Natural killer cell (primary cell): ENCODE measurements around the gene COPZ2. TPM values are rescaled to one million over a fixed set of nuclear protein-coding genes. Genes with fewer than 3 reads are reported as not detected.
A peak's percentile ranks its signal among the peaks of the same experiment; 100 is the strongest.

ENCODE experiments used
- ATAC-seq, 3 donors: fragments of 150-1000 bp in 2 of 3; fragments of 200-7000 bp in 1 of 3; cut with Tn5 transposase; 1 replicate in 1 of 3; 2 replicates in 2 of 3; pipeline ENCODE4 v1.10.0; 2021; ENCODE audit warnings: mild to moderate bottlenecking in 2 of 3, moderate library complexity in 2 of 3
- DNase-seq, 2 donors: peaks; one replicate each; pipeline versions ENCODE4 v3.0.0 to v3.0.0-alpha.2; 2013 to 2021; ENCODE audit warnings: mixed read lengths in 1 of 2
- H3K27ac ChIP-seq: one replicate; pipeline ENCODE4 v1.5.1; 2013; ENCODE audit warnings: mild to moderate bottlenecking, low read length
- H3K27me3 ChIP-seq: one replicate; pipeline ENCODE4 v1.6.1; 2013; ENCODE audit warnings: low read length; ENCODE audit not compliant: control insufficient read depth, insufficient read depth
- H3K36me3 ChIP-seq: one replicate; pipeline ENCODE4 v1.6.1; 2013; ENCODE audit warnings: low read length; ENCODE audit not compliant: control insufficient read depth, insufficient read depth
- H3K4me1 ChIP-seq: one replicate; pipeline ENCODE4 v1.6.1; 2013; ENCODE audit warnings: low read length; ENCODE audit not compliant: control insufficient read depth, insufficient read depth
- H3K4me3 ChIP-seq: one replicate; pipeline ENCODE4 v1.5.1; 2013; ENCODE audit warnings: low read length
- H3K9me3 ChIP-seq: one replicate; pipeline ENCODE4 v1.6.1; 2013; ENCODE audit warnings: low read length; ENCODE audit not compliant: control insufficient read depth, insufficient read depth
- H3K27ac Mint-ChIP-seq, 2 donors: one replicate each; pipeline ENCODE4 v1.8.0; 2022; ENCODE audit warnings: mild to moderate bottlenecking in 2 of 2, mixed read lengths in 2 of 2, moderate library complexity in 1 of 2
- H3K27me3 Mint-ChIP-seq, 2 donors: one replicate each; pipeline ENCODE4 v1.8.0; 2022; ENCODE audit warnings: low read depth in 2 of 2, mixed read lengths in 2 of 2
- H3K36me3 Mint-ChIP-seq: one replicate; pipeline ENCODE4 v1.8.0; 2022; ENCODE audit warnings: mixed read lengths
- H3K4me1 Mint-ChIP-seq, 2 donors: one replicate each; pipeline ENCODE4 v1.8.0; 2022; ENCODE audit warnings: mixed read lengths in 2 of 2
- H3K4me3 Mint-ChIP-seq: one replicate; pipeline ENCODE4 v1.8.0; 2022; ENCODE audit warnings: mild to moderate bottlenecking, moderate library complexity, mixed read lengths
- H3K9me3 Mint-ChIP-seq, 2 donors: one replicate each; pipeline ENCODE4 v1.8.0; 2022; ENCODE audit warnings: mixed read lengths in 2 of 2
- WGBS: methylation state at CpG from one replicate; pipeline ENCODE4 v1.1.7; 2013; ENCODE audit warnings: missing lambda C conversion rate; ENCODE audit not compliant: insufficient coverage; 5-methylcytosine and 5-hydroxymethylcytosine counted together
- intact Hi-C: fragments of 100-400 bp; cut with micrococcal nuclease; formaldehyde crosslinking; loops from one replicate; pipeline ENCODE4 v1.14.2; 2022
- total RNA-seq, 4 donors: library from RNA; stranded (reverse); fragments of 120-200 nt in 1 of 4; gene quantifications; one replicate each; pipeline versions ENCODE4 v1.2.3 to v1.2.4, GENCODE V29; 2013 to 2022
- TF ChIP-seq, protein P1 (sequence below): fragments of 200-600 bp; IDR thresholded peaks from one replicate; pipeline ENCODE4 v1.8.0; 2022; ENCODE audit warnings: antibody characterized with exemption

The COPZ2 gene
- total RNA-seq, 3 donors from 2014 or later (not counting 1 experiment from before 2014, with no cell fraction given) = 15.9 to 19.1 (median 16.5) TPM

DNA sequence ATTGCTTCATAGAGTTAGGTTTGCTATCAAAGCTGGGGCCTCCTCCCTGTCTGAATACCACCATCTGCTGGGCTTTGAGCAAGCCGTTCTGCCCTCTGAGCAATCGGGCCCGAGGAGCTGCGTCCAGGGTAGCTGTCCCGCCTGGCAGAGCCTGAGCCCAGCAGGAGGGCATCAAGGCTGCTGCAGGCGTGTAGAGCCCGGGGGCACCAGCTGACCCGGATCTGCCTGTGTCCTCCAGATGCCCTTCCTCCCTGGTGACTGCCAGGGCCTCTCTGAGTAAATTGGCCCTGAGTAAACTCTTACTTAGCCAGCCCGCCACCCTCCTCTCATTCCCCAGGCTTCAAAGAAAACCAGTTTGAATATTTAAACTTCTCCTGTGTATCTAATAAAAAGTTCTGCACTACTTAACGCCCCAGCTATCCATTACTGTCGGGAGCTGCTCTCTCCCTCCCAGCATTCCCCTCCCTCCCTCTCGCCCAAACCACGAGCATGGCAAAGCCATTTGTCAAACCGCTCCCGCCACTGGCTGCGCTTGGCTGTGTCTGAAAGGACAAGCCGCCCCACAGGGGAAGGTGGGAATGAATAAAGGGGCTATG lies 50.3 kb downstream of the COPZ2 start:
- no peak overlapping the region for H3K27ac Mint-ChIP-seq
- peaks cover 33% of the 10 kb centered on the region for H3K4me1 ChIP-seq
- DNase-seq (no peak), ATAC-seq (no peak)
- H3K4me3 Mint-ChIP-seq = no peak overlapping the region
- H3K36me3 Mint-ChIP-seq = no peaks in the 10 kb centered on the region
- WGBS = 76% methylated on average over 17 of the region's 17 CpGs
- H3K27me3 Mint-ChIP-seq = no peaks in the 10 kb centered on the region
- no peaks in the 10 kb centered on the region for H3K9me3 ChIP-seq
- TF ChIP-seq, protein P1, sequence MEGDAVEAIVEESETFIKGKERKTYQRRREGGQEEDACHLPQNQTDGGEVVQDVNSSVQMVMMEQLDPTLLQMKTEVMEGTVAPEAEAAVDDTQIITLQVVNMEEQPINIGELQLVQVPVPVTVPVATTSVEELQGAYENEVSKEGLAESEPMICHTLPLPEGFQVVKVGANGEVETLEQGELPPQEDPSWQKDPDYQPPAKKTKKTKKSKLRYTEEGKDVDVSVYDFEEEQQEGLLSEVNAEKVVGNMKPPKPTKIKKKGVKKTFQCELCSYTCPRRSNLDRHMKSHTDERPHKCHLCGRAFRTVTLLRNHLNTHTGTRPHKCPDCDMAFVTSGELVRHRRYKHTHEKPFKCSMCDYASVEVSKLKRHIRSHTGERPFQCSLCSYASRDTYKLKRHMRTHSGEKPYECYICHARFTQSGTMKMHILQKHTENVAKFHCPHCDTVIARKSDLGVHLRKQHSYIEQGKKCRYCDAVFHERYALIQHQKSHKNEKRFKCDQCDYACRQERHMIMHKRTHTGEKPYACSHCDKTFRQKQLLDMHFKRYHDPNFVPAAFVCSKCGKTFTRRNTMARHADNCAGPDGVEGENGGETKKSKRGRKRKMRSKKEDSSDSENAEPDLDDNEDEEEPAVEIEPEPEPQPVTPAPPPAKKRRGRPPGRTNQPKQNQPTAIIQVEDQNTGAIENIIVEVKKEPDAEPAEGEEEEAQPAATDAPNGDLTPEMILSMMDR = no peak
- H3K27me3 ChIP-seq = no peaks in the 10 kb centered on the region
- no peak overlapping the region for H3K27ac ChIP-seq
- H3K4me3 ChIP-seq = no peak overlapping the region
- peaks cover 18% of the 10 kb centered on the region for H3K36me3 ChIP-seq
- H3K9me3 Mint-ChIP-seq = no peaks in the 10 kb centered on the region
- H3K4me1 Mint-ChIP-seq = peaks cover 22 to 23% of the 10 kb centered on the region in 2 donors
- intact Hi-C loops = no loop called here

GRCh38 chr17:47986520-47986919 lies 51.1 kb downstream of the COPZ2 start:
- Mint-ChIP-seq H3K36me3 (no peaks in the 10 kb centered on the region), H3K4me1 (peaks cover 28 to 31% of the 10 kb centered on the region in 2 donors), H3K4me3 (no peak overlapping the region), H3K27me3 (no peaks in the 10 kb centered on the region), H3K27ac (no peak overlapping the region), H3K9me3 (no peaks in the 10 kb centered on the region)
- TF ChIP-seq, protein P1 = no peak
- H3K27me3 ChIP-seq = no peaks in the 10 kb centered on the region
- WGBS = 93% methylated on average over 5 of the region's 5 CpGs
- intact Hi-C loops = no loop called here
- no peaks in the 10 kb centered on the region for H3K9me3 ChIP-seq
- DNase-seq = no peak
- peaks cover 41% of the 10 kb centered on the region for H3K4me1 ChIP-seq
- ATAC-seq = no peak
- peaks cover 24% of the 10 kb centered on the region for H3K36me3 ChIP-seq
- H3K4me3 ChIP-seq = no peak overlapping the region
- no peak overlapping the region for H3K27ac ChIP-seq

DNA sequence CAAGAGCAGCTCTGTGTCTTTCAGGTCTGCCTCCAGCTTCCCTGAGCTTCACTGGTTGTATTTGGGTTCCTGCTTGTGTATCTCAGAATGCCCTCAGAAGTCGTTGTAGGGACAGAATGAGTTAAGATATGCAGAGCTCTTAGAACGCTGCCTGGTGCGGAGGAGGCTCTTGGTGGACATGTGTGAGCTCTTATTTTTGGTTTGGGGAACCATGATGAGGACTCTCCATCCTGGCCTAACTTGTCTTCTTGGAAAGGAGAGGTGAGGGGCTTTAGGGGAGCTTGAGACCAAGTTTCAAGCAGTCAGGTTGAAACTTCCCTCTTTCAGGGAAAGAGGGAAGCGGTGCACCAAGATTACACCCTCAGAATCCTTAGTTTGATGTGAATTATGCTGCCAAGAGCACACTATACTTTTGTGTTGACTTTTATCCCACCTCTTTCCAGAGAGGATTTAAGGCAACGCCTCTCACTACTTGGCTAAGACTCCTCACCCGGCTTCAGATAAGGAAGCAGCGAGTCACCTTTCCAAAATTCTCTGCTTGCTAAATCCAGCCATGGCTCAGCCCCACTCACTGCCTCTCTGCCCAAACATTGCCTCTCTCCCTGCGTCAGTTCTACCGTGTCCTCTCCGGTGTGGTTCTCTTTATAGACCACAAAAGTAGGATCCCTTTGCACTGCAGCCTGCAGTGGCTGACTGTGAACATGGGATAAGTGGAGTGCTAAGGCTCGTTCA lies 53.9 kb downstream of the COPZ2 start:
- peaks cover 20% of the 10 kb centered on the region for H3K36me3 Mint-ChIP-seq
- no peaks in the 10 kb centered on the region for H3K9me3 ChIP-seq
- ATAC-seq = no peak
- intact Hi-C loops = no loop called here
- peaks cover 37% of the 10 kb centered on the region for H3K4me1 ChIP-seq
- peak overlapping the region in 1 of 2 donors; percentile 70 for H3K27ac Mint-ChIP-seq
- no peak overlapping the region for H3K27ac ChIP-seq
- no peaks in the 10 kb centered on the region for H3K9me3 Mint-ChIP-seq
- H3K4me3 Mint-ChIP-seq = no peak overlapping the region
- TF ChIP-seq, protein P1 = no peak
- H3K27me3 Mint-ChIP-seq = no peaks in the 10 kb centered on the region
- peaks cover 43% of the 10 kb centered on the region for H3K36me3 ChIP-seq
- DNase-seq = no peak
- no peaks in the 10 kb centered on the region for H3K27me3 ChIP-seq
- peaks cover 28 to 30% of the 10 kb centered on the region in 2 donors for H3K4me1 Mint-ChIP-seq
- WGBS = 90% methylated on average over 10 of the region's 11 CpGs
- H3K4me3 ChIP-seq = no peak overlapping the region
